Measurements from ENCODE around the gene SIX2.
"Not testable (repeated sequence)": the region's sequence is repeated elsewhere in the genome, so short reads cannot be mapped to it uniquely, and the experiment has no call there.

Gene SIX2

DNA sequence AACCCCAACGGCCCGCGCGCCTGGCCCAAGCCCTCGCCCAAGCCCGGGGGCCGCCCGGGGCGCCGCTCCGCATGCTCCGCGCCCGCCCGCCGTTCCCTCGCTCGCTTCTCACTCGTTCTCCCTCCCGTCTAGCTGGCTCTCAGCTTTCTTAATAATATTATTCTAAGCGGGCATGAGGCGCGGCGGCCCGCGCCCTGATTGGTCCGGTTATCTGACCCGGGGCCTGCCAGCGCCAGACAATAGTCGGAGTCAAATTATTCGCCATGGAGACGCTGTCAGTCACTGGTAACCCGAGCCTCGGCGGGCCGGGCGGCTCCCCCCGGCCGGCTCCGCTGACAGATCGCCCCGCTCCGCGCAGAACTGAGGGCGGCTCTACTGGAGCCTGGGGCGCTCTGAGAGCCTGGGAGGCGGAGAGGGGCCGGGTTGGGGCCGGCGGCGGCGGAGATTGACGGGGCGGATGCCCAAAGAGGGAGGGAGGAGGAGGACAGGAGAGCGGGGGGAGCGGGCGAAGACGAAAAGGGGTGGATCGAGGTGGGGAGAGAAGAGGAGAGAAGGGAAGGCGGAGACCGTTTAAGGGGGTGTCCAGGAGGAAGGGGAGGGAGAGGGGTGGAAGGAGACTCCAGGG, at the start of gene SIX2:
SIX2 (minus strand) TSS at position 150 of the 625 bp plus-strand sequence. CDS start 342 bp downstream, outside the sequence.
- no peak for DNase-seq

DNA sequence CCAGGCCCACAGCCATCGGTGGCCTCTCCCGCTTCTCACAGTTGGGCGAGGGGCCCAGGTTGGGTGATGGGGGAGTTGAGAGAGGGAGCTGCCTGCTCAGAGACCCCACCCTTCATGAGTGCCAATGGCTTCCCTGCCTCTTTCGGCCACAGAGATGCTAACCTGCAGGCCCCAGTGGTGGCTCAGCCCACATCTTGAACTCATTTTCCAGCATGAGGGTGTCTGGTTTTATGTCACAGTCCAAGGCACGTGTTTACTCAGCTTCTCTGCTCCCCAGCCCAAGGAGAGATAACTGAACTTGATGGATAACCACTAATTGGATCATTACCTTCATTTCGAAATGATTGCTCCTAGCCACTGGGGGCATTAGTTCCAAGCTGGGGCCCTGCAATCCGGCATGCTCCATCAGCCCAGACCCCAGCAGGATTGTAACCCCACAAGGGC, 45.9 kb upstream of the SIX2 start:
- DNase-seq, result no peak

DNA sequence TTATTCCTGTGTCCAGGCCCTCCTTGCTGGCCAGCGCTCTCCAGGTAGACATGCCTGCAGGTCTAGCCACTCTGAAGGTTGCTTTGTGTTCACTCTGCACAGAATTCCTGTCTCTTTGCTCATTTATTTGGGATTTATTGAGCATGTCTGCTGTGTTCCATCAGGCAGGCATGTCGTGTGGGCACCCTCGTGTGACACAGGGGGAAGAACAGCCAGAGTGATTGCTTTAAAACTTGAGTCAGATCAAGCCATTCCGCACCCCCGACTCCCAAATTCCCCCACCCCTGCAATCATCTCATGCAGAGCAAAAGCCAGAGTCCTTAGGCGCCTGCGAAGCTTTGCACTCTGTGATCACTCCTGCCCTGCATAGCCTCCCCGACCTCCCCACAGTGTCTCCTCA, 44.7 kb upstream of the SIX2 start:
- no peak for DNase-seq

DNA sequence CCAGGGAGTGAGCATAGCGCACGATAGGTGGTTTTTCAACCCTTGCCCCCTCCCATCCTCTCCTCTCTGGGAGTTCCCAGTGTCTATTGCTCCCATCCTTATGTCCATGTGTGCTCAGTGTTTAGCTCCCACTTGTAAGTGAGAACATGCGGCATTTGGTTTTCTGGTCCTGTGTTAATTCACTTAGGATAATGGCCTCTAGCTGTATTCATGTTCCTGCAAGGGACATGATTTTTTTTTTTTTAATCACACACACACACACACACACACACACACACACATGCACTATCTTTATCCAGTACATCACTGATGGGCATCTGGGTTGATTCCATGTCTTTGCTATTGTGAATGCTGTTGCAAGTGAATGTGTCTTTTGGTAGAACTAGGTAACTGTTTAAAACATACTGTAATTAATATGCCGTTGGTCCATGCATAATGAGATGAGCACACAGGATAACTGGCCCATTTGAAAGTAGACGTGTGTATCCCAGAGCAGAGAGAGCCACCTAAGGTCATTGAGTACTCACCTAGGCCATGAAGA, 43.2 kb upstream of the SIX2 start:
- no peak for DNase-seq

DNA sequence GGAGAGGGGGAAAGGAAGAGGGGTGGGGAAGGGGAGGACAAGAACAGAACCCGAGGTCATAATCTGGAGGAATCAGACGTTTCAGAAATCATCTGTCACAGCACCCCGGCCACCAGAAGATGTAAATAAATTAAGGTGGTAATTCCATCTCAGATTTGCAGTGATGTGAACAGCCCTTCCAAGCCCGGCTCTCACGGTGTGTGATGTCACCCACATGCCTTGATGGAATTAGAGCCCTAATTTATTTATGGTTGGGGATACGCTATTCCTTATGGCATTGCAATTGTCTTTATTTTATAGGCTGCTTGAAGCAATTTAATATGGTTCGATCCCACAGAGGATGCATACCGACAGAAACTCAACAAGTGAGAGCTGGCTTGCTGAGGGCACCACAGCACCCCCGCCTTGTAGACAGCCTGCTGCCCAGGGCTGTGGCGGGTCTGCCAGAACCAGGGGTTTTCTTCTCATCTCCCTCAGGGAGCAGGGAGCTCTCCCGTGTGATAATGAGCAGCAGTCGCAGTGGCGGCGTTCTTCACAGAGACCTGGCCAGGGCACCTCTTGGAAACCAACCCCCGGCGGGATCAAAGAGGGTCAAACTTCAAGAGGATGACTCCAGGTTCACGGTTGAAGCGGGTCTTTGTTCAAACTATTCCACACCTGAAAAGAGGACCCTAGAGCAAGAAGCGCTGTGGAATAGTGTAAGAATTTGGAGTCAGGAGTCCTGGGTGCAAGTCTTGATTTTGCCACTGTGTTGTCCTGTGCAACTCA, 40.5 kb upstream of the SIX2 start:
- DNase-seq, result no peak

DNA sequence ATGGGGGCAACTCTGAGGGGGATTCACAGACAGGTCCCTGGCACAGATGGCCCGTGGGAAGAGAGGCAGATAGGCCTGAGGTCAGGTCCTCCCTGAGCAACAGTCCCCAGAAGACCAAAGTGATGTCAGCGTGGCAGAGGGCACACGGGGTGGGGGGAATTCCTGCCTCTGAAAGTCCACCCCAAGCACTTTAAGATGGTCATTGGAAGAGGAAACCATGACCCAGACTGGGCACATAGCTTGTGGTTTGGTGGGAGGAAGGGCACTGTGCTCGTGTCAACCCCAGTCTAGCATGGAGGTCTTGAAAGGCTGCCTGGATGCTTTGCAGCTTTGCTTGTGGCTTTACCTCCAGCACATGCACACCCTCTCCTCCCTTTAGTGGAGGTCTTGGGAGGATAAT, 38.0 kb upstream of the SIX2 start:
- DNase-seq, result no peak

DNA sequence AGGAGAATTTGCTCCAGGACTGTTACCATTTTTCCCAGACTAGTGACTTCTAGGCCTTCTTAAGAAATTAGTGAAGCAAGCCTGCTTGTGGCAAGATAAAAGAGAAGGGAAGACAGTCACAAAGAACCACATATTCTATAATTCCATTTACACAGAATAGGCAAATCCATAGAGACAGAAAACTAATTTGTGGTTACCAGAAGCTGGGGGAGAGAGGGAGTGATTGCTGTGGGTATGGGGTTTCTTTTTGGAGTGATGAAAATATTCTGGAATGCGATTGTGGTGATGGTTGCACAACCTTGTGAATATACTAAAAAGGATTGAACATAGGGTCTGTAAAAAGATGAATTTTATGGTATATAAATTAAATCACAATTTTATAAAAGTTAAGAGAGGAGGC, 37.5 kb upstream of the SIX2 start:
- DNase-seq, result no peak

DNA sequence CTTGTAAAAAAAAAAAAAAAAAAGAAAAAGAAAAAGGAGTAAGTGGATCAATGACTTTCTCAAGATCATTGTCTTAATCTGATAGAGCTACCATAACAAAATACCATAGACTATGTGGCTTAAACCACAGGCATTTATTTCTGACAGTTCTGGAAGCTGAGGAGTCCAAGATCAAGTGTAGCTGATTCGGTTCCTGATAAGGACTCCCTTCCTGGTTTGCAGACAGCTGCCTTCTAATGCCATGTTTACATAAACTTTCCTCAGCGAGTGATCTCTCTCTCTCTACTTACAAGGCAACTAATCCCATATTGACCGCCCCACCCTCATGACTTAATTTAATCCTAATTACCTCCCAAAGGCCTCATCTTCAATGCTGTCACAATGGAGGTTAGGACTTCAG, 36.5 kb upstream of the SIX2 start:
- no peak for DNase-seq

DNA sequence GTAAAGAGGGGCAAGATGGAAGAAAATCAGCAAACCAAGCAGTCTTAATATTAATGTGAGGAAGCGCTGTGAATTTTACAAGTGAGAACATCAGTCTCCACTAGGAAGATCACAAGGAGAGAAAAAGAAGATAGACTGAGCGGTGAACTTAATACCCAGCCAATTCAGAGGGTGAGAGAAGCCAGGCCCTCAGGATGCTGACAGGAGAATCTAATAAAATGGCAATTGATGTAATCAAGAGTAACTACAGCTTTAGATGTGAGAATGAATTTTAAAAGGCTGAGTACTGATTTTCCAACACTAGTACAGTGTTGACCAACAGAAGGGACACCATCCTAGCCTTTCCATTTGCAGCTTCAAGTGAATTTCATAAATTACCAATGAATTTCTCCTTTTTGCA, 35.7 kb upstream of the SIX2 start:
- DNase-seq, result no peak

DNA sequence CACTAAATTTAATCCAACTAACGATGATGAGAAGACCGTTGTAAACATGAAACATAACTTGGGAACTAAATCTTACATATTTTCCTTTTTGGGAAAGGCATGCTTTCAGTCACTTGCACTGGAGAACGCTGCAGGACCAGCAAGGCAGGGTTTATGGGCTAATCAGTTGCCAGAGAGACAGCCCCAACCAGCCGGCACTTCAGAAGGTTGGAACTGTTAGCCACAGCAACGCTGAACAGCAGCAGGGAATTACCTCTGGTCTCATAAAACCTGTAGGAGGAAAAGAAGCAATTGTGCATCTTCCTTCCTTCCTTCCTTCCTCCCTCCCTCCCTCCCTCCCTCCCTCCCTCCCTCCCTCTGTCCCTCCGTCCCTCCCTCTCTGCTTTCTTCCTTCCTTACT, 33.9 kb upstream of the SIX2 start:
- no peak for DNase-seq

DNA sequence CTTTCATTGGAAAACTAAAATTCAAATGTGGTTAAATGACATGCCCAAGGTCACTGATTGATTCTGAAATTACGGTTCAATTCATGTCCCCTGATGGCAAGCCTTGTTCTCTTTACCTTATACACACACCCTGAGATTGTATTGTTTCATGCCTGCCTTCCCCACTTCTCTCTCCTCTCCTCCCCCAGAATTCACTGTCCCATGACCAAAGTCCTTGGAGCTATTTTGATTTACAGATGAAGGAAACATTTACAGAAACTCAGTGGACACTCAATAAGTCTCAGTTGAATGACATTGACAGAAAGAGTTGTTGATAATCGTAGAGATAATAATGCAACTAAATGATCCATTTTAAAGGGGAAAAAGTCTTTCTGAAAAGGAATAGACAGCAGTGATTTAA, 33.1 kb upstream of the SIX2 start:
- no peak for DNase-seq

DNA sequence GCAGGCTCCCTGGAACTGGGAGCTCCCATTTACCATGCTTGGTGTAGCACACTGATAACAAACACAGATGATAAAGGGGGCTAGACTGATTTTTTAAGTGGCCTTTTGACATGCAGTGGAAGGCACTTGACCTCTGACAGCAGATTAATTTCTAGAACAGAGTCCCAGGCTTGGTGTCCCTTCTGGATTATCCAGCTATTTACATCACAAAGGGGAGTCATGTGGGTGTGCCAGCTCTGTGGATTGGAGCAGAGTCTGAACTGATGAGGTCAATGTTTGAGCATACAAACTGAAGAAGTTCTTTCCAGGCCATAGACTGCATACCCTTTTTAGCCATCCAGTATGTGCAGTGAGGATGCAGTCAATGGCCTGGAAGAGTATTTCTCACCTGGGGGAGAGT, 31.5 kb upstream of the SIX2 start:
- DNase-seq, result no peak

DNA sequence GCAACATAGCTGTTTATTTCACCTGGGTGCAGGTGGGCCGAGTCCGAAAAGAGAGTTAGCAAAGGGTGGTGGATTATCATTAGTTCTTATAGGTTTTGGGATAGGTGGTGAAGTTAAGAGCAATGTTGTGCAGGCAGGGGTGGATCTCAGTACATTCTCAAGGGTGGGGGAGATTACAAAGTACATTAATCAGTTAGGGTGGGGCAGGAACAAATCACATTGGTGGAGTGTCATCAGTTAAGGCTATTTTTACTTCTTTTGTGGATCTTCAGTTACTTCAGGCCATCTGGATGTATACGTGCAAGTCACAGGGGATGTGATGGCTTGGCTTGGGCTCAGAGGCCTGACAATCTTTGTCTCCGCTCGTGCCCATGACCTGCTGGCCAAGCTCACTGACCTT, 30.6 kb upstream of the SIX2 start:
- DNase-seq, result not testable (repeated sequence)

DNA sequence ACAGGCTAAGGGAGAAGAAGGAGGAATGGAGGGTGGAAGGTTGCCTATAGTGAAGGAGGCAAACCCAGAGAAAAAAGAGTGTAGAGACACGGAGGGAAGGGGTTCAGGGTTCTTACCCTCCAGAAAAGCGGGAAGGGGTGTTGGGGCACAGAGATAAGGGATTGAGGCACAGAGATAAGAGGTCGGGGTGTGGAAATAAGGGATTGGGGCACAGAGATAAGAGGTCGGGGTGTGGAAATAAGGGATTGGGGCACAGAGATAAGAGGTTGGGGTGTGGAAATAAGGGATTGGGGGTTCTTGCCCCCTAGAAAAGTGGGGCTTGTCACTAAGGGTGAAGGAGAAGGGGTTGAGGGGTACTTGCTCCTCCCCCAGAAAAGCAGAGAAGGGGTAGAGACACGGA, 29.6 kb upstream of the SIX2 start:
- DNase-seq, result not testable (repeated sequence)

DNA sequence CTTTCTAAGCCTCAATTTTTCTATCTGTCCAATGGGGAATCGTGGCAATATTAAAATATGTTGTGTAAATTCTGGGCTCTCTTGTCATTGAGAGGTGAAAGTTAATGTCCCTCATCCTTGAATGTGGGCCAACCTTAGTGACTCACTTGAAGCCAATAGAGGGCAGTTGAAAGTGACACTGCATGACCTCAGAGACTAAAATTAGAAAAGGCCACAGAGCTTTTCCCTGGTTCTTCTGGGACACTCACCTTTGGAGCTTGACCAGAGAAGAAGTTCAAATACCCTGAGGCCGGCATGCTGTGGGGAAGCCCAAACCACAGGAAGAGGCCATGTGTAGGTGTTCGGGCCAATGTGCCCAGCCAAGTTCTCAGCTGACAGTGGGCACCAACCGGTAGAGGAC, 24.1 kb upstream of the SIX2 start:
- DNase-seq, result no peak

DNA sequence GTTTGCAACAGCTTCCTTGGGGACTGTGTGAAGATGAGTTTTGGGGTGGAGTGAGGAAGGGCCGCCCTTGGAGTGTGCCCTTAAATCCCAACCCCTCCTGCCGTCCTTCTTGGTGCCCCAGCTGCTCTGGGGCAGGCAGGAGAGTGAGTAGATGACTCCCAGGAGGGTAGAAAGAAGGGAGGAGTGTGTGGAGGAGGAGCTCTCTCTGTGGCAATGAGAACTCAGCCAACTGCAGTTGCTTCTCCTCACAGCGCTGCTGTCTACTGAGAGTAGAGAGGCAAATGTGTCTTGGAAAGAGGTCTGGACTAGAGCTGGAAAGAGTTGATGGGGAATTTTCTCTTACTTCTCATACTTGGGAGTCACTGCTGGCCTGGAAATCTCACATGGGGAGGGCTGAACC, 21.8 kb upstream of the SIX2 start:
- no peak for DNase-seq

DNA sequence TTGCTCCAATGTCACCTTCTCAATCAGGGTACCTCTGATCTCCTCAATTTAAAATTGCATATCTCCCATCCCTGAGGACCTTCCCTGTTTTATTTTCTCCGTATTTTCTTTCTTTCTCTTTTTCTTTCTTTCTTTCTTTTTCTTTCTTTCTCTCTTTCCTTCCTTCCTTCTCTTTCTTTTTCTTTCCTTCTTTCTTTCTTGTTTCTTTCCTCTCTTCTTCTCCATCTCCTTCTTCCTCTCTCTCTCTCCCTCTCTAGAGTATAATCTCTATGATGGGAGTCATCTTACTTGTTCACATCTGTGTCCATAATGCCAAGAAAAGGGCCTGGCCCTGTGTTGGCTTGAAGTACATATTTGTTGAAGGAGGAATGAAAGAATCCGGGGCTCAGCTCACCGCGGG, 21.3 kb upstream of the SIX2 start:
- no peak for DNase-seq

DNA sequence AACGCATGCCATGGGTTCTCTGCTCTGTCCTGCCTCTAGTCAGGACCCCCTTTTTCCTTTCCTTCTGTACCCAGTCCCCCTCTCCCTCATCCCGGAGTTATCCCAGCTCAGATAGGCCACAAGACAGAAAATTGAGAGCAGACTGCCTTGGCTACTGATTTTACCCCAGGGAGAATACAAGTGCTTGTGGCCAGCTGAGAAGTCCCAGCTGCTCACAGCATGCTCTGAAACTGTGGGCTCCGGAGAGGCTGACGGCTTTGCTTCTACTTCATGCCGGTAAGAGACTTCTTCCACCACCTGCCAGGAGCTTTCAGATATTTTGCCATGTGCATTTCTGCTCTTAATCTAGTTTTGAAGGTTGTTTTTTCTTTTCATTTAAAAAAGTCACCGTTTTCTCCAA, 20.0 kb upstream of the SIX2 start:
- DNase-seq, result no peak

DNA sequence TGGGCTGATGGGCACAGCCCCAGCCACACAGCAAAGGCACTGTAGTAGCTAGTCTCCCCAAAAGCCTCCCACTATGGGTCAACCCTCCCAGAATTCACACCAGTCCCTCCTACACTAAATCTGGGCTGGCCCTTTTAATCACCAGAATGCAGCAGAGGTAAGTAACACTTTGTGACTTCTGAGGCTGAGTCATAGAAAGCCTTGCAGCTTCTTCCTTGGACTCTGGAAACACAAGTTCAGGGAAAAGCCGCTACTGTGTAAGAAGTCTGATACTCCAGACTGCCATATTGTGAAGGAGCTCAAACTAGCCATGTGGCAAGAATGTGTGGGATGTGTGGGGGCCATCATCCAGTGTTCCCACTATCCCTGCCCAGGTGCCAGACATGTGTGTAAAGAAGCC, 19.0 kb upstream of the SIX2 start:
- no peak for DNase-seq

DNA sequence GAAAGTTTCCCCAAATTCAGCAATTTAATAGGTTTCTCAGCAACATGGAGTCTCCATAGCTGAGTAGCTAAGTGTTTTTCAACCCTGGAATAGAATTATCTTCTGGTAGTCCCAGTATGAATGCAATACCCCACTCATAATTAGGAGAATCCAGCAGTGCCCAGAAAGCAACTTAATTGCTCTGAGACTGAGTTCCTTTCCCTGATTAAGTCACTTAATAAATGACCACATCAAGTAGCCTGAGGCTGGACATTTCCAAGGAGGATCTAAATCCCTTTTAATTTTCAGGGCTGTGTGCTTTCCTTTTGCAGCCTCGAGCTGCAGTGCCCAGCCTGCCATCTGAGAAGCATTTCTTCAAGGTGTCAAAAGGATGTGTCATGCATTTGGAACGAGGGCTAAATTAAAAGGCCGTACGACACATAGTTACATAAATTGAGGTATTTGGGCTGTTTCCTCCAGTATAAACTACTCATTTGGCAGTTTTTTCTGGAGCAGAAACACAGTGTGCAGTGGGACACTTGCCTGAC, 17.7 kb upstream of the SIX2 start:
- DNase-seq, result no peak

DNA sequence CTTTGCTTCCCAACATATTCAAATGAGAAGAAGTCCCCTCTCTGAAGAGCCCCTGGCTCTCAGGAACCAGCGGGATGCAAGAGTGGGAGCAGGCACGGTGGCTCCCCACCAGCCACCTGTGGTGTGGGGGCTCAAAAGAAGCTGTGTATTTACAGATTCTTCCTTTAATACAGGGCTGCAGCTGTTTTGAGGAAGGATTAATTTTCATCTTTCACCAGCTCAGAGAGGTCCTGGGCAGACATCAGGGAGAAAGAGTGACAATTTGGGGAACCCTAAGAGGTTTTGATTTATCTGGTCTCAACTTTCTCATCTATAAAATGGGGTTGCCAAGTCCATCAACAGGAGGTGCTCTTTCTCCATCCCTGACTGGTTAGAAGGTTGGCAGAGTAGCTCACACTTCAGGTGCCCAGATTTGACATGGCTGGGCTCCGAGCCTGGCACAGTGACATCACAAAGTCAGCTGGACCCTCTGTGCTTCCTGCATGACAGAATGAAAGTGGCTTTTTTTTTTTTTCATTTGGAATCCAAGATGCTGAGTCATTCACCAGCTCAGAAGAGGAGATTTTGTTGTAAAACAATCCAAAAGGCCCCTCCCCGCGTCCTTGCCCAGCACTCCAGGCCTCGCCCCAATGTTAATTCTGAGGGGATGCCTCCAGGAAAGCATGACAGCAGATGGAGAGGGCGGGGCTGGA, 15.5 kb upstream of the SIX2 start:
- no peak for DNase-seq

DNA sequence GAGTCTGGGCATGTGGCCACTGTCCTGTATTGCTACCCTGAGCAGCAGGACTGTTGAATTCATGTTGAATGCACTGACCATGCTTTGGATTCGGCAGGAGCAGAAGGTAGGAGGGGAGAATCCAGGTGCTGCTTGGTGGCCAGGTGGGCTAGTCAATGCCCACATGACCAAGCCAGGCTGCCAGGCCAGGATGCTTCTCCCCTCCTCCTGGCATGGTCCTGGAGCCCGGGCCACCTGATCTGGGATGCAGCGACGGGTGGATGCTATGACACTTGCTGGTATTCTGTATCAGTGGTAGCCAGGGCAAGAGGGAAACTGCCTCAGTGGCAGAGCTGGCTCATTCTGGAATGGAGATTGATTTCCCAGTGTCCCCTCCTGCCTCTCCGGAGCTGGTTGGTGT, 14.8 kb upstream of the SIX2 start:
- no peak for DNase-seq

DNA sequence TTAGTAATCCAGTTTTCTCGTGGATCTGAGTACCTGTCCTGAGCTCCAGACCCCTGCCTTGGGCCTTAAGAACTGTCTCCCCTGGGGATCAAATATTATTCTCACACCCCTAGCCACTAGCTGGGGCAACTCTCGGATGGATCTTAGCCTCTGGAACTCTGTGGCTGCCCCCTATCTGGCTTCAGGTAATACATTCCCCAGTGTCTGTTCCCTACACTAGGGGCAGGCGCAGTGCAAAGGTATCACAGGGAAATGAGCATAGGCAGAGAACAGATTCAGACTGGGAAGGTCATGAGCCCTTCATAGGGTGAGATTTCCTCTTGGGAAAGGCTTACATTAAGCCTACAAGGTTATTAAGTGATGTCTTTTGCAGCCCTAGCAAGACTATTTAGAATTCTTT, 11.2 kb upstream of the SIX2 start:
- no peak for DNase-seq

DNA sequence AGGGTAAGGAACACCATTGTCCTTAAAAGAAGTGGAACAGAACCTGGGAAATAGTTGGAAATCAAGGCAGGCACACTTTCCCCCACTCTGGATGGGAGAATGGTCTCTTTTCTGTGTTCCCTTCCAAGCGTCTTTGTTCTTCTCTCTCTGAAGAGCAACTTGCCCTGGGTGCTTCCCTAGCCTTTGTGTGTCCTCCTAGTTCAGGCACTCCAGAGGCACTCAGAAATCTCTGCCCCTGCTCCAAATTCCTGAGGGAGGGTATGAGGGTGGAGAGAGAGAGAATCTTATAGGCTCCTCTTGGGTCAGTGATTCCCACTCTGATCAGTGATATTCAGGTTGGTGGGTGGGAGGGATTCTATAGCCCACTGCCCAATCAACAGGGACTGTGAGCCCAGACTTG, 8.8 kb upstream of the SIX2 start:
- no peak for DNase-seq
